ENCODE data around the gene KCNK2. TPM values are rescaled to one million over a fixed set of nuclear protein-coding genes. Genes with fewer than 3 reads are reported as not detected.

KCNK2 gene
- total RNA-seq, 2 donors from 2014 or later, result 0.32 TPM; not detected in 1

GRCh38 chr1:215226757-215227156 lies 144.2 kb downstream of the KCNK2 start:
- no peak for DNase-seq
- intact Hi-C loops (cut with DNase I), result no loop called here
- no peak for ATAC-seq

- no peak for ATAC-seq
- no peak for DNase-seq
- intact Hi-C loops (cut with DNase I), result no loop called here
Observed at GRCh38 chr1:215228193-215228592, 145.7 kb downstream of the KCNK2 start.

- no peak for DNase-seq
Observed at GRCh38 chr1:215241451-215241850, 158.9 kb downstream of the KCNK2 start.

GRCh38 chr1:215243345-215244054 lies 161.0 kb downstream of the KCNK2 start:
- intact Hi-C loops (cut with DNase I), result no loop called here
- ATAC-seq, result no peak
- DNase-seq, result no peak

More at GRCh38 chr1:215241451-215241850, 158.9 kb downstream of the KCNK2 start:
- no peak for ATAC-seq
- intact Hi-C loops (cut with DNase I), result no loop called here

- ATAC-seq (no peak), DNase-seq (no peak)
- intact Hi-C loops (cut with DNase I), result no loop called here
Observed at GRCh38 chr1:215250913-215251312, 168.4 kb downstream of the KCNK2 start.

- no peak for ATAC-seq
- intact Hi-C loops (cut with DNase I), result no loop called here
- DNase-seq, result no peak
Observed at GRCh38 chr1:215251428-215251827, 168.9 kb downstream of the KCNK2 start.

- no peak for ATAC-seq
- DNase-seq, result no peak
- intact Hi-C loops (cut with DNase I), result no loop called here
Observed at GRCh38 chr1:215252164-215252563, 169.6 kb downstream of the KCNK2 start.

- intact Hi-C loops (cut with DNase I), result no loop called here
- no peak for DNase-seq
- ATAC-seq, result no peak
Observed at GRCh38 chr1:215256936-215257679, 174.6 kb downstream of the KCNK2 start.

- DNase-seq (no peak), ATAC-seq (no peak)
- intact Hi-C loops (cut with DNase I), result no loop called here
Observed at GRCh38 chr1:215260711-215261110, 178.2 kb downstream of the KCNK2 start.

GRCh38 chr1:215262106-215262505 lies 179.6 kb downstream of the KCNK2 start:
- intact Hi-C loops (cut with DNase I), result no loop called here
- DNase-seq, result no peak
- ATAC-seq, result no peak

GRCh38 chr1:215263636-215264035 lies 181.1 kb downstream of the KCNK2 start:
- intact Hi-C loops (cut with DNase I), result no loop called here
- ATAC-seq (no peak), DNase-seq (no peak)

GRCh38 chr1:215264649-215265048 lies 182.1 kb downstream of the KCNK2 start:
- no peak for ATAC-seq
- intact Hi-C loops (cut with DNase I), result no loop called here
- DNase-seq, result no peak

- ATAC-seq (no peak), DNase-seq (no peak)
- intact Hi-C loops (cut with DNase I), result no loop called here
Observed at GRCh38 chr1:215267495-215267894, 185.0 kb downstream of the KCNK2 start.

GRCh38 chr1:215269955-215270354 lies 187.4 kb downstream of the KCNK2 start:
- no peak for DNase-seq
- intact Hi-C loops (cut with DNase I), result no loop called here
- no peak for ATAC-seq

- ATAC-seq (no peak), DNase-seq (no peak)
- intact Hi-C loops (cut with DNase I), result no loop called here
Observed at GRCh38 chr1:215273838-215274516, 191.4 kb downstream of the KCNK2 start.

- intact Hi-C loops (cut with DNase I), result no loop called here
- DNase-seq (no peak), ATAC-seq (no peak)
Observed at GRCh38 chr1:215276582-215276981, 194.0 kb downstream of the KCNK2 start.

- DNase-seq (no peak), ATAC-seq (no peak)
- intact Hi-C loops (cut with DNase I), result no loop called here
Observed at GRCh38 chr1:215277532-215277931, 195.0 kb downstream of the KCNK2 start.

- ATAC-seq, result no peak
- intact Hi-C loops (cut with DNase I), result no loop called here
- DNase-seq, result no peak
Observed at GRCh38 chr1:215279682-215280081, 197.1 kb downstream of the KCNK2 start.

- intact Hi-C loops (cut with DNase I), result no loop called here
- DNase-seq (no peak), ATAC-seq (no peak)
Observed at GRCh38 chr1:215282557-215282956, 200.0 kb downstream of the KCNK2 start.
